IMR-90 (cell line): Measurements from ENCODE around the gene AKR1E2. TPM values are rescaled to one million over a fixed set of nuclear protein-coding genes. Genes with fewer than 3 reads are reported as not detected.

Experiments used
- ATAC-seq: fragments of 200-7000 bp; cut with Tn5 transposase; 2 replicates; pipeline ENCODE4 v1.9.1; 2020; ENCODE audit warnings: low read depth, mild to moderate bottlenecking, moderate library complexity
- BruUV-seq: library from RNA; stranded (reverse); fragments of 400-500 nt; replicated peaks from 2 replicates; lab custom pipeline; 2021; lab: Mats Ljungman, UMichigan
- CTCF ChIA-PET: fragments of 300-600 bp; formaldehyde crosslinking; extraction: SDS; loops from one replicate; lab custom pipeline; 2021; ENCODE audit warnings: antibody characterized with exemption; lab: Yijun Ruan, JAX
- POLR2A ChIA-PET: fragments of 300-600 bp; sonication (Branson Sonifier 250); formaldehyde crosslinking; loops from one replicate; lab custom pipeline; 2022; ENCODE audit warnings: antibody characterized with exemption; ENCODE audit not compliant: unreplicated experiment; lab: Charles Lee
- DNase-seq: peaks from one replicate; pipeline ENCODE4 v3.0.0; 2013
- H2AFZ ChIP-seq: replicated peaks from 2 replicates; pipeline ENCODE3; 2013; ENCODE audit warnings: low read length, mild to moderate bottlenecking; ENCODE audit not compliant: poor library complexity
- H2AK5ac ChIP-seq: 2 replicates; pipeline ENCODE4 v1.6.1; 2013; ENCODE audit warnings: low read depth, low read length, inconsistent platforms
- H2AK9ac ChIP-seq: replicated peaks from 2 replicates; pipeline ENCODE3; 2013; ENCODE audit warnings: mild to moderate bottlenecking, low read depth, low read length, moderate library complexity; ENCODE audit not compliant: poor library complexity
- H2BK120ac ChIP-seq: 2 replicates; pipeline ENCODE4 v1.6.1; 2013; ENCODE audit warnings: low read depth, low read length, inconsistent platforms
- H2BK15ac ChIP-seq: 3 replicates; pipeline ENCODE4 v1.6.1; 2013; ENCODE audit warnings: low read depth, low read length, inconsistent platforms
- H2BK20ac ChIP-seq: 2 replicates; pipeline ENCODE4 v1.6.1; 2013; ENCODE audit warnings: low read depth, mild to moderate bottlenecking, inconsistent platforms, low read length, moderate library complexity
- H2BK5ac ChIP-seq: 2 replicates; pipeline ENCODE4 v1.6.1; 2013; ENCODE audit warnings: mild to moderate bottlenecking, low read depth, low read length, inconsistent platforms; ENCODE audit not compliant: poor library complexity, severe bottlenecking
- H3K14ac ChIP-seq: replicated peaks from 2 replicates; pipeline ENCODE4 v1.6.1; 2013; ENCODE audit warnings: low read depth, low read length, inconsistent platforms
- H3K18ac ChIP-seq: 2 replicates; pipeline ENCODE4 v1.6.1; 2013; ENCODE audit warnings: low read depth, low read length, control low read depth
- H3K23ac ChIP-seq: 2 replicates; pipeline ENCODE4 v1.6.1; 2013; ENCODE audit warnings: low read depth, low read length, inconsistent platforms
- H3K27ac ChIP-seq: 2 replicates; pipeline ENCODE4 v1.5.1; 2013; ENCODE audit warnings: mild to moderate bottlenecking, control low read depth, low read length; ENCODE audit not compliant: insufficient read depth
- H3K27me3 ChIP-seq: 2 replicates; pipeline ENCODE4 v1.6.1; 2013; ENCODE audit warnings: low read length; ENCODE audit not compliant: control insufficient read depth, insufficient read depth
- H3K36me3 ChIP-seq: 2 replicates; pipeline ENCODE4 v1.6.1; 2013; ENCODE audit warnings: low read length, mixed read lengths; ENCODE audit not compliant: control insufficient read depth, insufficient read depth
- H3K4ac ChIP-seq: 2 replicates; pipeline ENCODE4 v1.6.1; 2013; ENCODE audit warnings: low read depth, low read length, inconsistent platforms
- H3K4me1 ChIP-seq: 2 replicates; pipeline ENCODE4 v1.6.1; 2013; ENCODE audit warnings: low read length, mixed read lengths; ENCODE audit not compliant: control insufficient read depth, insufficient read depth
- H3K4me2 ChIP-seq: 2 replicates; pipeline ENCODE4 v1.6.1; 2013; ENCODE audit warnings: low read depth, mild to moderate bottlenecking, control low read depth, low read length, moderate library complexity
- H3K4me3 ChIP-seq: 2 replicates; pipeline ENCODE4 v1.5.1; 2013; ENCODE audit warnings: low read depth, mild to moderate bottlenecking, control low read depth, low read length, moderate library complexity; ENCODE audit not compliant: insufficient read depth
- H3K56ac ChIP-seq: 2 replicates; pipeline ENCODE4 v1.6.1; 2013; ENCODE audit warnings: low read length, inconsistent platforms; ENCODE audit not compliant: insufficient read depth; ENCODE audit errors: extremely low read depth
- H3K79me1 ChIP-seq, 2 experiments: 2 replicates each; pipeline ENCODE4 v1.6.1; 2013; ENCODE audit warnings: low read length in 2 of 2, inconsistent platforms in 1 of 2, low read depth in 1 of 2
- H3K9ac ChIP-seq: 2 replicates; pipeline ENCODE4 v1.6.1; 2013; ENCODE audit warnings: low read depth, low read length, control low read depth
- H3K9me1 ChIP-seq: 2 replicates; pipeline ENCODE4 v1.6.1; 2013; ENCODE audit warnings: low read length, inconsistent platforms; ENCODE audit not compliant: insufficient read depth
- H3K9me3 ChIP-seq: 2 replicates; pipeline ENCODE4 v1.6.1; 2013; ENCODE audit warnings: low read length; ENCODE audit not compliant: control insufficient read depth, insufficient read depth
- H4K20me1 ChIP-seq: 2 replicates; pipeline ENCODE4 v1.6.1; 2013; ENCODE audit warnings: low read length, inconsistent platforms; ENCODE audit not compliant: insufficient read depth
- H4K5ac ChIP-seq: 2 replicates; pipeline ENCODE4 v1.6.1; 2013; ENCODE audit warnings: mild to moderate bottlenecking, low read depth, low read length, control low read depth
- H4K8ac ChIP-seq, 2 experiments: 2 replicates each; pipeline ENCODE4 v1.6.1; 2013; ENCODE audit warnings: low read depth in 2 of 2, low read length in 2 of 2, control low read depth in 1 of 2, inconsistent platforms in 1 of 2
- H4K91ac ChIP-seq: 2 replicates; pipeline ENCODE4 v1.6.1; 2013; ENCODE audit warnings: low read depth, low read length, inconsistent platforms; ENCODE audit not compliant: insufficient read depth
- BHLHE40 ChIP-seq: fragments of 150-350 bp; IDR thresholded peaks from 2 replicates; pipeline ENCODE4 v1.6.1; 2016; ENCODE audit warnings: mild to moderate bottlenecking, low read depth, low read length
- CEBPB ChIP-seq: IDR thresholded peaks from 2 replicates; pipeline ENCODE4 v1.6.1; 2012; ENCODE audit warnings: low read depth, low read length, improper control_type of control experiment
- CHD1 ChIP-seq: IDR thresholded peaks from 2 replicates; pipeline ENCODE4 v1.6.1; 2012; ENCODE audit warnings: low read depth, low read length, improper control_type of control experiment
- CTCF ChIP-seq: conservative IDR thresholded peaks from 2 replicates; pipeline ENCODE4 v1.5.1; 2012; ENCODE audit warnings: mild to moderate bottlenecking, low read depth, low read length, improper control_type of control experiment
- FOS ChIP-seq: fragments of 150-350 bp; IDR thresholded peaks from 2 replicates; pipeline ENCODE4 v1.6.1; 2016; ENCODE audit warnings: low read depth, low read length
- MAZ ChIP-seq: IDR thresholded peaks from 2 replicates; pipeline ENCODE4 v1.6.1; 2012; ENCODE audit warnings: low read depth, mild to moderate bottlenecking, low read length, improper control_type of control experiment, moderate library complexity, borderline replicate concordance
- MXI1 ChIP-seq: IDR thresholded peaks from 2 replicates; pipeline ENCODE4 v1.6.1; 2012; ENCODE audit warnings: low read depth, mild to moderate bottlenecking, low read length, moderate library complexity, borderline replicate concordance
- NFE2L2 ChIP-seq: fragments of 150-350 bp; IDR thresholded peaks from 2 replicates; pipeline ENCODE4 v1.6.1; 2016; ENCODE audit warnings: low read depth, mild to moderate bottlenecking, low read length
- POLR2A ChIP-seq: IDR thresholded peaks from 2 replicates; pipeline ENCODE4 v1.6.1; 2012; ENCODE audit warnings: mild to moderate bottlenecking, low read depth, low read length
- RAD21 ChIP-seq: IDR thresholded peaks from 2 replicates; pipeline ENCODE4 v1.6.1; 2012; ENCODE audit warnings: low read length, improper control_type of control experiment
- RCOR1 ChIP-seq: IDR thresholded peaks from 2 replicates; pipeline ENCODE4 v1.6.1; 2012; ENCODE audit warnings: mild to moderate bottlenecking, low read length, improper control_type of control experiment; ENCODE audit not compliant: insufficient replicate concordance
- RFX5 ChIP-seq: IDR thresholded peaks from 2 replicates; pipeline ENCODE4 v1.8.0; 2012; ENCODE audit warnings: low read depth, mild to moderate bottlenecking, low read length, moderate library complexity
- SMC3 ChIP-seq: fragments of 150-350 bp; IDR thresholded peaks from 2 replicates; pipeline ENCODE4 v1.6.1; 2016; ENCODE audit warnings: low read depth, mild to moderate bottlenecking, antibody characterized with exemption, low read length, moderate library complexity
- USF2 ChIP-seq: fragments of 150-350 bp; IDR thresholded peaks from 2 replicates; pipeline ENCODE4 v1.6.1; 2017; ENCODE audit warnings: mild to moderate bottlenecking, antibody characterized with exemption, low read length, low read depth
- WGBS, 2 experiments: methylation state at CpG; one replicate each; pipeline versions ENCODE4 v1.1.5 to v1.1.7; 2013; ENCODE audit warnings: missing lambda C conversion rate in 2 of 2; ENCODE audit not compliant: insufficient read length in 1 of 2; ENCODE audit errors: extremely low coverage in 2 of 2; 5-methylcytosine and 5-hydroxymethylcytosine counted together
- dilution Hi-C: fragments of 300-500 bp; cut with HindIII; formaldehyde crosslinking; loops from one replicate; pipeline ENCODE4 v1.14.3; 2018; ENCODE audit warnings: low sequenced_read_pairs; ENCODE audit not compliant: unreplicated experiment
- in situ Hi-C: fragments of 300-500 bp; cut with MboI; formaldehyde crosslinking; loops from 3 replicates; pipeline ENCODE4 v1.14.3; 2019; ENCODE audit warnings: low sequenced_read_pairs, inconsistent platforms, mixed read lengths
- intact Hi-C: fragments of 100-400 bp; cut with micrococcal nuclease; formaldehyde crosslinking; loops from 2 replicates; pipeline ENCODE4 v1.10.0; 2022
- polyA plus RNA-seq, 3 experiments: library from polyadenylated mRNA; depleted of rRNA; stranded (reverse); fragments of >200 nt; gene quantifications; 2 replicates each; pipeline ENCODE4 v1.2.3, GENCODE V29; 2012; ENCODE audit warnings: low replicate concordance in 1 of 3
- total RNA-seq: library from RNA; depleted of rRNA; stranded (reverse); fragments of >200 nt; gene quantifications from 2 replicates; pipeline ENCODE4 v1.2.3, GENCODE V29; 2012

AKR1E2 gene
- total and polyA plus RNA-seq, 2 of the 4 experiments (the other 2 are of a cell fraction) = 1.2 to 3.4 TPM

GRCh38 chr10:4849042-4849402 is 23.0 kb downstream of the AKR1E2 start:
- H2BK120ac ChIP-seq = no peak overlapping the region
- no peak overlapping the region for H2AK5ac ChIP-seq
- no peaks in the 10 kb centered on the region for H3K9me3 ChIP-seq
- no peak overlapping the region for H4K91ac ChIP-seq
- CTCF ChIA-PET = interaction anchor here (0.5 to 1.9 kb wide), 35 partner anchors 11 to 804 kb away, joined by 3 to 24 read pairs (median 4); partner anchors contain the start of gene AKR1C3
- no peaks in the 10 kb centered on the region for H3K36me3 ChIP-seq
- peak overlapping the region; percentile 21; the same call in 1 of the 3 replicates for H2BK15ac ChIP-seq
- H3K79me1 ChIP-seq = no peaks in the 10 kb centered on the region
- H3K23ac ChIP-seq = no peak overlapping the region
- 0 out of 2 replicates have a peak overlapping the region, but pooled peaks have one; percentile 37 for H3K4ac ChIP-seq
- DNase-seq (no peak), ATAC-seq (no peak)
- no peak overlapping the region for H3K4me3 ChIP-seq
- H3K56ac ChIP-seq = no peak overlapping the region
- H3K4me2 ChIP-seq = no peak overlapping the region
- POLR2A ChIA-PET = no interaction called here
- H2AFZ ChIP-seq = no peak overlapping the region
- H2BK5ac ChIP-seq = no peak overlapping the region
- no peaks in the 10 kb centered on the region for H3K27me3 ChIP-seq
- dilution Hi-C loops = no loop called here
- no peak overlapping the region for H3K9ac ChIP-seq
- BruUV-seq = no TSS peak
- H2BK20ac ChIP-seq = no peak overlapping the region
- intact Hi-C loops = loop anchor here (1.0 to 5.0 kb wide), 7 partner anchors 94 to 585 kb away; partner anchors contain the start of genes AKR1C1 and AKR1C3
- no peak overlapping the region for H4K5ac ChIP-seq
- no peak overlapping the region for H3K14ac ChIP-seq
- H3K4me1 ChIP-seq = peaks cover 9% of the 10 kb centered on the region
- H4K8ac ChIP-seq = 0 out of 4 replicates have a peak overlapping the region, but pooled peaks of 1 of the 2 experiments have one; percentile 10
- WGBS, 2 experiments = 100% methylated on average over 1 of the region's 5 CpGs; no CpG with 5 or more reads in 1 of the 2 experiments
- H2AK9ac ChIP-seq = no peak overlapping the region
- no peaks in the 10 kb centered on the region for H4K20me1 ChIP-seq
- no peak overlapping the region for H3K27ac ChIP-seq
- in situ Hi-C loops = loop anchor here (10.0 to 25.0 kb wide), 4 partner anchors 436 to 1013 kb away; no protein-coding TSS in a partner anchor
- H3K18ac ChIP-seq = no peak overlapping the region
- TF ChIP-seq MAZ = no peak
- no peak for TF ChIP-seq USF2
- no peak for TF ChIP-seq SMC3
- TF ChIP-seq CEBPB = no peak
- no peak for TF ChIP-seq RAD21
- TF ChIP-seq MXI1 = no peak
- no peak for TF ChIP-seq RCOR1
- no peak for TF ChIP-seq RFX5
- no peak for TF ChIP-seq CHD1
- no peak for TF ChIP-seq POLR2A
- TF ChIP-seq NFE2L2 = no peak
- TF ChIP-seq BHLHE40 = no peak
- TF ChIP-seq CTCF = no peak
- no peak for TF ChIP-seq FOS
- H3K9me1 ChIP-seq = peaks cover 7% of the 10 kb centered on the region
